HG03066 (cell line): ENCODE measurements around the gene OGFOD2.

Experiments used
- ATAC-seq: cut with Tn5 transposase; IDR thresholded peaks from one replicate; pipeline ENCODE4 v1.9.1; 2021; ENCODE audit warnings: low read depth; ENCODE audit not compliant: unreplicated experiment

Gene OGFOD2

DNA sequence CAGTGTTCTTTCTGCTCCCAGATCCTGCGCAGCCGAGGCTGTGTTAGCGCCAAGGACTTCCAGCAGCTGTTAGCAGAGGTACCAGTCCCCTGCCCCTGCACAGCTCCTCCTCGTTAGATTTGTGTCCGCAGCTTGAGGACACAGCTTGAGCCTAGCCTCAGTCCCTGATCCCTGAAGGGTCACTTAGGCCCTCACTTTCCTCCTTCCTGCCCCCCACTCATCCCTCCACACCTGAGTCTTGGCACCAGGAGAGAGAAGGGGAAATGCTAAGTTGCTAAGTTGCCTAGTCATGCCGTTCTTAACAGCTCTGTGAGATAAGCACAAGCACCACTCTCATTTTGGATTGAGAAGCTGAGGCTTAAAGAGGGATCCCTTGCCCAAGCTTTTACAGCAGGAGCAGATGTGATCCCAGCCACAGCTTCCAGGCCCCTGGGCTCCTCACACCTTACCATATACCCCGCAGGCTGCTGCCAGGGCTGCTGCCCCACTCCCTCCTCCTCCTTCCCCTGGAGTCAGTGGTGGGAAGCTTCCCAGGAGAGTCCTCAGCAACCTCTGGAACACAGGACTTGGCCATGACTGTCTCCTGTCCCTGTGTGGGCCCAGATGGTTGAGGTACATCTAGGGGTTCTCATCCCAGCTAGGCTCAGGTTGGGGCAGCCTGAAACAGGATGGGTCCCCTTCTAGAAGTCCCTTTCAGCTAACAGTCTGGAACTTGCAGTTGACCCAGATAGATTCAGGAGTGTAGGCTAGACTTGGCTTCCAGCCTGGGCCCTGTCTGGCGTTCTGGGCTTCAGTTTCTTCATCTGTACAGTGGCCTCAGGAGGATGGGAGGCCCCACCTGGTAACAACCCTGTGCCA is 975 bp downstream of the OGFOD2 start:
- no peak for ATAC-seq

GRCh38 chr12:122976648-122976975 is 1.6 kb downstream of the OGFOD2 start:
- no peak for ATAC-seq

GRCh38 chr12:122977153-122977552 is 2.1 kb downstream of the OGFOD2 start:
- ATAC-seq, result no peak

- no peak for ATAC-seq
Measured at GRCh38 chr12:122977655-122978392, 2.8 kb downstream of the OGFOD2 start.

GRCh38 chr12:122978507-122978955 is 3.5 kb downstream of the OGFOD2 start:
- ATAC-seq, result no peak

- no peak for ATAC-seq
Measured at GRCh38 chr12:122979001-122979907, 4.2 kb downstream of the OGFOD2 start.

DNA sequence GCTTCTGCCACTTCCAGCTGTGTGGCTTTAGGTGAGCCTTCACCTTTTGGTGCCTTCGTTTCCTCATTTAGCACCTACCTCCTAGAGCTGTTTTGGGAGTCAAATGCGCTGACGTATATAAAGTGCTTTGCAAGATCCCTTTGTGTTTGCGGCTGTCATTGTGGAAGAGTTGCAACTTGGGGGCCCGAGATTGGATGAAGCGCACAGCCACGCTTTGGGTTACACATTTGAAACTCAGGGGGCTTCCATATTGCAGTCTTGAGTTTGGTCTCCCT is 4.8 kb downstream of the OGFOD2 start:
- ATAC-seq, result no peak

- peak; percentile 54 for ATAC-seq
Measured at GRCh38 chr12:122980183-122981035, 5.4 kb downstream of the OGFOD2 start, which contains the start of gene ARL6IP4. Gene ARL6IP4, plus strand, starts transcription at chr12:122980681. Its CDS starts 459 bp downstream, at chr12:122981140.

DNA sequence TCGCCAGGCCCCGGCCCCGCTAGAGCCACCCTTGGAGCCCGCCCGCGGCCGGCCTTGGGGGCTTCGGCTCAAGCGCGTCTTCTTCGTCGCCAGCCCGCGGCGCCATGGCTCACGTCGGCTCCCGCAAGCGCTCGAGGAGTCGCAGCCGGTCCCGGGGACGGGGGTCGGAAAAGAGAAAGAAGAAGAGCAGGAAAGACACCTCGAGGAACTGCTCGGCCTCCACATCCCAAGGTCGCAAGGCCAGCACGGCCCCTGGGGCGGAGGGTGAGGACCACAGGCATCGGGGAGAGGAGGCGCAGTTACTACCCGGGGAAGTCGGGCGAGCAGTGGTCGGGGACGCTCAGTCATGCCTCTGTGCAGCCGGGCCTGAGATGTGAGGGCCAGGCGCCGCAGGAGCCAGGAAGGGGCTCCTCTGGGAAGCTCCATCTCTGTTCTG is 6.0 kb downstream of the OGFOD2 start:
- peak; percentile 16 for ATAC-seq

DNA sequence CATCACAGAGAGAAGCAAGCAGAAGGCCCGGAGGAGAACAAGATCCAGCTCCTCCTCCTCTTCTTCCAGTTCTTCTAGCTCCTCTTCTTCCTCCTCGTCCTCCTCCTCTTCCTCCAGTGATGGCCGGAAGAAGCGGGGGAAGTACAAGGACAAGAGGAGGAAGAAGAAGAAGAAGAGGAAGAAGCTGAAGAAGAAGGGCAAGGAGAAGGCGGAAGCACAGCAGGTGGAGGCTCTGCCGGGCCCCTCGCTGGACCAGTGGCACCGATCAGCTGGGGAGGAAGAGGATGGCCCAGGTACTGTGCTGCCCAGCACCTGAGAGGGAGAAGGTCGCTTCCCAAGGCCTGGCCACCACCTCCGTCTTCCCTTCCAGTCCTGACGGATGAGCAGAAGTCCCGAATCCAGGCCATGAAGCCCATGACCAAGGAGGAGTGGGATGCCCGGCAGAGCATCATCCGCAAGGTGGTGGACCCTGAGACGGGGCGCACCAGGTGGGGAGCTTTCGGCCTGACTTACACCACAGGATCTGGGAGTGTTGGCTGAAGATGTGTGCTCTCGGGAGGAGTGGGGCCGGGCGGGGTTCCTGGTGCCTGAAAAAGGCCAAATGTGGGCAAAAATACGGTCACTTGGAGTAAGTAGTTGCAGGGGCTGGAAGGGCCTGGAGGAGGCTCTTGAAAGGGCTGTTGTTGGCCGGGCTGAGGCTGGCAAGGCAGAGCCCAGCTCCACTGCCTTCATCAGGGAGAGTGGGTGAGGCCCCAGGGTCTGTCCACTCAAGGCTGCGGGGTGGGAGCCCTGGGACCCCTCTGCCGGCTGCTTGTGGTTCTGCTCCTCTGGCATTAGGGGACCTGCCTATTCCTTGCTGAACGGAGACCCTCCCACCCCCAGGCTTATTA is 6.8 kb downstream of the OGFOD2 start:
- no peak for ATAC-seq

GRCh38 chr12:122982477-122982815 is 7.4 kb downstream of the OGFOD2 start:
- ATAC-seq, result no peak

DNA sequence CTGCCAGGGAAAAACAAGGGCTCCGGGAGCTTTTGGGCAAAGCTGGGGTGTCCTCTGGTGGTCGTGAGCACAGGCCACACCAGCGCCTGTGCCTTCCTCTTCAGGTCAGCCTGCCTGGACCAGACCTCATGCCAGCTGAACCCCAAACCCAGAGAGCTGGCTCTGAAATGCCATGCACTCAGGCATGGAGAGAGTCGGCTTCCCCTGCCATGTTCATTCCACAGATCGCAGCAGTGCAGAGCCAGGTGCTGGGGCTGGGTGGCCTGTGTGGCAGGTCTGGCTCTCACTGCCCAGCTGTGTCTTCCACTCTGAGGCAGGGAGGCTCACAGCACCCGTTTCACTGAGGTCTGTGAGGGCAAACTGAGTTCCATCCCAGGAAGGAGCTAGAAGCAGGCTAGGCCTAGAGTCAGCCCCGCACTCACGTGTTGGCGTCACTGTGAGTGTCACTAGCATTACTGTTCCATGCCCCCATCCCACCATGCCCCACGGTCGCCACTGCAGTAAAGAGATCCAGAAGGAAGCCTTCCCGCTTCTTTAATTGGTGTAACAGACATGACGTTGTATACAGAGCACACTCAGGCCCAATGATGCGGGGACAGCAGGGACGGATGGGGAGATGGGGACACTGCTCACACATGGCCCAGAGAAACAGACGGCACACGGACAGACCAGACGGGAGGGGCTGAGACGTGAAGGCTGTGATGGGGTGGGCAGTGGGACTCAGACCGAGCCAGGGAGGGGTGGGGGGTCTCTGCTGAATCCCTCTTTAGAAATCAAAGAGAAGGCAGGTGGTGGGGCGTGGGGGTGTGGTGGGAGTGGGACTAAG is 8.1 kb downstream of the OGFOD2 start:
- no peak for ATAC-seq

GRCh38 chr12:122983789-122984515 is 8.9 kb downstream of the OGFOD2 start:
- ATAC-seq, result no peak

GRCh38 chr12:122984612-122985337 is 9.7 kb downstream of the OGFOD2 start:
- no peak for ATAC-seq

DNA sequence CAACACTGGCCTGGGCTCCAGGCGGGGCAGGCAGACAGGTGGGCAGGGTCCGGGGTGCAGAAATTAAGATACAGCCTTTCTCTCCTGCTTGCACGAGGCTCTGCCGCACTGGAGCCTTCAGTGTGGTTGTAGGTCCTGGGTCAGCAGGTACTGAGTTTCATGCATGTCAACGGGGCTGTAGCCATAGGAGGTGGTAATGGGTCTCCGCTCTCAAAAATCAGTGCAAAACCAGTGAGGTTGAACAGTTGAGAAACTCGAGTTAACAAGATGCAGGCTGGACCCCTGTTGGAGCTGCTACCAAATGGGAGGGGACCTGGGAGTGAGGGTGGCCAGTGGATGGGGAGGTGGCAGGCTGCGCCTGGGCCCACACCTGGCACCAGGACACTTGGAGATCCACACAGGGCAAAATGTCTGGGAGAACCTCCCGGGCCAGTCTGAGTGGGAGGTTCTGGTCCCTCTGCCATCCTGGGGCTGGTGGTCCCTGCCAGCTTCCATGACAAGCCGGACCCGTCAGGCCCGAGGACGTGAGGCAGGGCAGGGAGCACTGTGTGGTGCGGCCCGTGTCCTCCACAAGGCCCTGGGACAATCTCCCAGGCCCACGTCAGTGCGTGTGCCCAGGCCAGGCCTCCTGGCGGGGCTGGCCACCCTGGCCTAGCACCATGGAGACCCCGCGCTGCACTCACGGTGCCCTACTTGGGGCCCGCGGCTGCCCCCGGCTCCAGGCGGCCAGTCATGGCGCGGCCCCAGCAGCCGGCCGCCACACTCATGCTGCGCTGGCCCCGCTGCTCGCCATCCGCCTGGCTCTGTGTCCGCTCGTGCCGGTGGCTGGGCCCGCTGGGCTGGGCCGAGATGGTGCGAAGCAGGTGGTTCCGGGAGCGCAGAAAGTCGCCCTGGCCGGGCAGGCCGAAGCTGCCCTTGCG is 10.6 kb downstream of the OGFOD2 start:
- ATAC-seq, result no peak

DNA sequence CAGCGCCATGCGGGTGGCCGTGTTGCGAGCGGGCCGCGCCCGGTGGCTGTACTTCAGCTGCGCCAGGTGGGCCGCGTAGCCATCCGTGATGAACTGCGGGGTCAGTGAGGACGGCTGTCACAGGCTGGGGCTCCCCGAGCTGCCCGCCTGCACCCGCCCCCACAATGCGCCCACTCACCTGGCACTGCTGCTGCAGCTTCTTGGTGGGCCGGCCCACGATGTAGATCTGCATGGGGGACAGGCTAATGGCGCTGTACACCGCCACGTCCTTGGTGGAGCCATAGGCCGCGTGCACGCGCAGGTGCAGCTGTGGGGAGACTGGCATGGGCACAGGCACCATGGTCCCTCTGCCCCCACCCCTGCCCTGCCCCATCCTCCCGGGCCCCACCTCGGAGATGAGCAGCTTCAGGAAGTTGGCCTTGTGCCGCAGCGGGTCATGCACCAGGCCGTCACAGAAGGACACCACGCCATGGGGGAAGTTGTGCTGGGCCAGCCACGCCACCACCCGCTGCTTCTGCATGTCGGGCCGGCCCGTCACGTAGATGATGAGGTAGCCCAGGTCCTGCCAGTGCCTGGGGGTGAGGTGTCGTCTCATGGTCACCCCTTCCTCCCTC is 11.3 kb downstream of the OGFOD2 start:
- ATAC-seq, result no peak
